ENCODE measurements around the gene FGFR2.

The FGFR2 gene

DNA sequence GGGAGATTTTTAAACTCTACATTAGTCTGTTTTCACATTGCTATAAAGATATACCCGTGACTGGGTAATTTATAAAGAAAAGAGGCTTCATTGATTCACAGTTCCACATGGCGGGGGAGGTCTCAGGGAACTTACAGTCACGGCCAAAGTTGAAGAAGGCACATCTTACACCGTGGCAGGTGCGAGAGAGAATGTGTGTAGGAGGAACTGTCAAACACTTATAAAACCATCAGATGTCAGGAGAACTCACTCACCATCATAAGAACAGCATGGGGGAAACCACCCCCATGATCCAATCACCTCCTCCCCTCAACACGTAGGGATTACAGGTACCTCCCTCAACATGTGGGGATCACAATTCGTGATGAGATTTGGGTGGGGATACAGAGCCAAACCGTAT, 129.5 kb downstream of the FGFR2 start:
- TF ChIP-seq, protein P1, sequence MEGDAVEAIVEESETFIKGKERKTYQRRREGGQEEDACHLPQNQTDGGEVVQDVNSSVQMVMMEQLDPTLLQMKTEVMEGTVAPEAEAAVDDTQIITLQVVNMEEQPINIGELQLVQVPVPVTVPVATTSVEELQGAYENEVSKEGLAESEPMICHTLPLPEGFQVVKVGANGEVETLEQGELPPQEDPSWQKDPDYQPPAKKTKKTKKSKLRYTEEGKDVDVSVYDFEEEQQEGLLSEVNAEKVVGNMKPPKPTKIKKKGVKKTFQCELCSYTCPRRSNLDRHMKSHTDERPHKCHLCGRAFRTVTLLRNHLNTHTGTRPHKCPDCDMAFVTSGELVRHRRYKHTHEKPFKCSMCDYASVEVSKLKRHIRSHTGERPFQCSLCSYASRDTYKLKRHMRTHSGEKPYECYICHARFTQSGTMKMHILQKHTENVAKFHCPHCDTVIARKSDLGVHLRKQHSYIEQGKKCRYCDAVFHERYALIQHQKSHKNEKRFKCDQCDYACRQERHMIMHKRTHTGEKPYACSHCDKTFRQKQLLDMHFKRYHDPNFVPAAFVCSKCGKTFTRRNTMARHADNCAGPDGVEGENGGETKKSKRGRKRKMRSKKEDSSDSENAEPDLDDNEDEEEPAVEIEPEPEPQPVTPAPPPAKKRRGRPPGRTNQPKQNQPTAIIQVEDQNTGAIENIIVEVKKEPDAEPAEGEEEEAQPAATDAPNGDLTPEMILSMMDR (IDR thresholded peaks at IDR 0.05; ENCODE audit: low read depth, low read length): no peak
- DNase-seq (ENCODE audit: low read depth in 2 of 2): no peak
- no peak overlapping the region for H3K4me3 ChIP-seq (replicated peaks in 1 of 2; ENCODE audit: low read depth in 2 of 2, low read length in 2 of 2)

DNA sequence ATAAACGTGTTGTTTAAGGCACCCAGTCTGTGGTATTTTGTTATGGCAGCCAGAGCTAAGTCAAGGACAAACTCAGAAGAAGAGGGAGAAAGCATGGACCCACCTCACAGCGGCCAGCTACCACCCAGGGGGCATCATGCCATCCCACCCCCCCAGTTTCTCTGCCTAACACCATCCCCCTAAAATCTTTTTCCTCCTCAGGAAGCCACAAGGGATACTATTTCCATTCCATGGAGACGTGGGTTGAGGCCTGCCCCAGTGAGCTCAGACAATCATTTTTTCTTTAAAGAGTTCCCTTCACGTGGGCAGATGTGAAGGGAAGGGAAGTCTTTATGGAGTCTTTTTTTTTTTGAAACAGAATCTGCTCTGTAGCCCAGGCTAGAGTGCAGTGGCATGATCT, 131.8 kb downstream of the FGFR2 start:
- H3K4me3 ChIP-seq (replicated peaks in 1 of 2; ENCODE audit: low read depth in 2 of 2, low read length in 2 of 2): no peak overlapping the region
- TF ChIP-seq, protein P1 (IDR thresholded peaks at IDR 0.05; ENCODE audit: low read depth, low read length): no peak
- DNase-seq (ENCODE audit: low read depth in 2 of 2): no peak

DNA sequence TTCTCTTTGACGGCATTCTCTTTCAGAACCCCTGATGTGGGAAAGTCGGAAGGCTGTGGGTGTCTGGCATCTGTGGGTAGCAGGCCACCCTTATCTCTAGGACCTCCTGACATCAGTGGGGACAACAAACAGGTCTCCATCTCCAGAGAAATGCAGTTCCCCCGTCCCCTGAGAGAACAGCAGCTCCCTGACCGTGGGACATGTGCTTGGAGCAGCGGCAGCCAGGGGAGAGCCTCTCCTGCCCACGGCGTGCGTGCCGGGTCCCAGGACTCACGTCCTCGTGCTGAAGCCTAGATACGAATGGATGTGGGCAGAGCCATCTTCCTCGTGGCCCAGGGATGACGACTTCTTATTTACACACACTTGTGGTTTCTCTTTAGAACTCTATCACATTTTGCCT, 133.0 kb downstream of the FGFR2 start:
- DNase-seq (ENCODE audit: low read depth in 2 of 2): no peak
- TF ChIP-seq, protein P1 (IDR thresholded peaks at IDR 0.05; ENCODE audit: low read depth, low read length): no peak
- H3K4me3 ChIP-seq (replicated peaks in 1 of 2; ENCODE audit: low read depth in 2 of 2, low read length in 2 of 2): no peak overlapping the region

DNA sequence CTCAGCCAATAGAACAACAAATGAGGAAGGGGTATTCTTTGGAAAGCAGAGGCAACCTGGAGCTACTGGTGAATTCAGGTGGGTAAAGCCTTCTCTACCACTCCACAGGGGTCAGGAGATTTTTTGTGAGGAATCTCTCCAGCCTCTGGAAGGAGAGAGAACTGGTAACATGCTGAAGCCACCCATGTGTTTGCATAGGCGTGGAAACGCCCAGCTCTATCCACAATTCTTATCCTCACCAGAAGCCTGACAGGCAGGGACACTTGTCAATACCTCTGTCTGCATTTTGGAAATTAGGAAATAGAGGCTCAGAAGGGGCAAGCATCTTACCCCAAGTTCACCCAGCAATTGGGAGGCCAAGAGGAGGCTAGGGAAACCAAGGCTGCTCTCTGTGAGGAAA, 133.7 kb downstream of the FGFR2 start:
- H3K4me3 ChIP-seq (replicated peaks in 1 of 2; ENCODE audit: low read depth in 2 of 2, low read length in 2 of 2): no peak overlapping the region
- TF ChIP-seq, protein P1 (IDR thresholded peaks at IDR 0.05; ENCODE audit: low read depth, low read length): no peak
- no peak for DNase-seq (ENCODE audit: low read depth in 2 of 2)

DNA sequence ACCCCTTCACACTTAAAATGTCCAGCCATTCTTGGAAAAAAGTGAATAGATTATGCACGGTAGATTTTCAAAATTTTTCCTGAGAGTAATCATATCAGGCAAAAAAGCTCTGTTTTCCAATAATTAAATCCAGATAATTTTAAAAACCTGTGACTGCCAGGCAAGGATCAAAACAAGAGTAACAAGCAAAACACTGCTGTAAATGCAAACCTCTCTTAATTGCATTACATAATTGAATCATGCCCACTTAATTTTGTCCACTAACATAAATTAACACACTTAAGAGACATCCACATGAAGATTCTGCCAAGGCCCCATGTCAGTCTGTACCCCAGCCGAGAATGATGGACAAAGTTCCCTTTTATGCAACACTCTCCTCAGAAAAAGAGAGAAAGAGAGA, 135.3 kb downstream of the FGFR2 start:
- H3K4me3 ChIP-seq (replicated peaks in 1 of 2; ENCODE audit: low read depth in 2 of 2, low read length in 2 of 2): no peak overlapping the region
- TF ChIP-seq, protein P1 (IDR thresholded peaks at IDR 0.05; ENCODE audit: low read depth, low read length): no peak
- no peak for DNase-seq (ENCODE audit: low read depth in 2 of 2)

GRCh38 chr10:121462281-121462680, 136.0 kb downstream of the FGFR2 start:
- TF ChIP-seq, protein P1 (IDR thresholded peaks at IDR 0.05; ENCODE audit: low read depth, low read length): no peak
- DNase-seq (ENCODE audit: low read depth in 2 of 2): no peak
- no peak overlapping the region for H3K4me3 ChIP-seq (replicated peaks in 1 of 2; ENCODE audit: low read depth in 2 of 2, low read length in 2 of 2)

GRCh38 chr10:121461307-121461706, 136.9 kb downstream of the FGFR2 start:
- H3K4me3 ChIP-seq (replicated peaks in 1 of 2; ENCODE audit: low read depth in 2 of 2, low read length in 2 of 2): no peak overlapping the region
- DNase-seq (ENCODE audit: low read depth in 2 of 2): no peak
- TF ChIP-seq, protein P1 (IDR thresholded peaks at IDR 0.05; ENCODE audit: low read depth, low read length): no peak

Measured in cardiac fibroblast (primary cell).